Sigmoid colon (tissue), 3 donors: ENCODE results near the gene PRSS38.

Experiments used
- CTCF ChIP-seq, 4 experiments: fragments of 450-650 bp in 3 of 4; fragments of 200-600 bp in 1 of 4; IDR thresholded peaks; one replicate each; pipeline ENCODE4 v1.5.1; 2016 to 2019; ENCODE audit warnings: antibody characterized with exemption in 4 of 4, mild to moderate bottlenecking in 3 of 4, moderate library complexity in 2 of 4
- POLR2A ChIP-seq, 2 donors: fragments of 450-650 bp; IDR thresholded peaks; one replicate each; pipeline ENCODE4 v1.6.1; 2016; ENCODE audit warnings: antibody characterized with exemption in 2 of 2, mild to moderate bottlenecking in 2 of 2, moderate library complexity in 2 of 2

DNA sequence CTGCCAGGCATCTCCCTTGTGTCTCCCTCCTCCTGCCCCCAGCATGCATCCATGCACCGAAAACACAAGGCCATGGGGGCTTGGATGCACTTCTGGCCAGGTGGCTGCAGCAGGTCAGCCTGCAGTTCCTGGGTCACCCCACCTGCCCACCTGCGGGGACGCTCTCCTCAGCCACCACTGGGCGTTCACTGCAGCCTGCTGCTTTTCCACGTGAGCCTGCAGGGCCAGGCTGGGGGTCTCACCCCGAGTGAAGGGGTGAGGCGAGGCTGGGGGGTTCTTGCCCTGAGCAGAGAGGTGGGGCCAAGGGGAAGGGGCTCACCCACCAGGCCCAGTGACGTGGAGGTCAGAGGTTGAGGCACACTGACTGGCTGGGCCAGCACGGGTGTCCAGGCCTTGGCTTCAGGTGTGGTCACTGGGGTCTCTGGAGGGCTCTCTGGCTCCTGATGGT is 67.6 kb downstream of the PRSS38 start:
- TF ChIP-seq CTCF (IDR thresholded peaks at IDR 0.05) (no peak), POLR2A (IDR thresholded peaks at IDR 0.05) (no peak)
